HG03439 (cell line): ENCODE results near the gene TRIM17.

ENCODE experiments used
- ATAC-seq: cut with Tn5 transposase; IDR thresholded peaks from one replicate; pipeline ENCODE4 v1.9.1; 2021; ENCODE audit warnings: mild to moderate bottlenecking, moderate library complexity; ENCODE audit not compliant: unreplicated experiment

The TRIM17 gene

GRCh38 chr1:228387321-228387720 lies 29.3 kb downstream of the TRIM17 start:
- no peak for ATAC-seq

GRCh38 chr1:228385232-228385631 lies 31.4 kb downstream of the TRIM17 start:
- no peak for ATAC-seq

- ATAC-seq: no peak
Observed at GRCh38 chr1:228383773-228384172, 32.9 kb downstream of the TRIM17 start.

- ATAC-seq: no peak
Observed at GRCh38 chr1:228381356-228381755, 35.3 kb downstream of the TRIM17 start.

- no peak for ATAC-seq
Observed at GRCh38 chr1:228379666-228380065, 37.0 kb downstream of the TRIM17 start.

DNA sequence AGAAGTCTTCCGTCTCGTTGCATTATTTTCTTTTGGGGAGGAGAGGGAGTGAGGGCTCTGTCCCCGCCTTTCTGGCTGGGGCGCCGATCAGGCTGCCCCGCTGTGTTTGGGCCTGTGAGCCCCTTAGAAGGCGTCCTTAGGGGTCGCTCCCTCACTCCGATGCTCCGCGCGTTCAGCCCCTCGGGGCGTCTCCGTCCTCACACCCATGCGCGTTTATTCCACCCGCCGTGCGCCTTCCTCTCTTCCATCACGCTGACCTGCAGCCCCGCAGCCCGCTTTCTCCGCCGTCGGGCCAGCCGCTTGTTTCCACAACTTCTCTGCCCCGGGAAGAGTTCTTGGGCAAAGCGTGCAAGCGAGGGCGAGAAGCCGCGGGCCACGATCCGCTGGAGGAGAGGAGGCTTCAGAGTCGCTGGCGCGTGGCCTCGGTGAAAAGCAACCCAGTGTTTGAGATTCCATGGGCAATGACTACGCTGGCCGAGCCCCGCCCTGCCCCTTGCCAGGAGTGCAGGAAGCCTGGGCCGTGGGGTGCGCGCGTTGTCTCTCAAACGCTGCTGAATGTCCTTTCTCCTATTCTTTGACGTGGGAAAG lies 37.7 kb downstream of the TRIM17 start:
- no peak for ATAC-seq

DNA sequence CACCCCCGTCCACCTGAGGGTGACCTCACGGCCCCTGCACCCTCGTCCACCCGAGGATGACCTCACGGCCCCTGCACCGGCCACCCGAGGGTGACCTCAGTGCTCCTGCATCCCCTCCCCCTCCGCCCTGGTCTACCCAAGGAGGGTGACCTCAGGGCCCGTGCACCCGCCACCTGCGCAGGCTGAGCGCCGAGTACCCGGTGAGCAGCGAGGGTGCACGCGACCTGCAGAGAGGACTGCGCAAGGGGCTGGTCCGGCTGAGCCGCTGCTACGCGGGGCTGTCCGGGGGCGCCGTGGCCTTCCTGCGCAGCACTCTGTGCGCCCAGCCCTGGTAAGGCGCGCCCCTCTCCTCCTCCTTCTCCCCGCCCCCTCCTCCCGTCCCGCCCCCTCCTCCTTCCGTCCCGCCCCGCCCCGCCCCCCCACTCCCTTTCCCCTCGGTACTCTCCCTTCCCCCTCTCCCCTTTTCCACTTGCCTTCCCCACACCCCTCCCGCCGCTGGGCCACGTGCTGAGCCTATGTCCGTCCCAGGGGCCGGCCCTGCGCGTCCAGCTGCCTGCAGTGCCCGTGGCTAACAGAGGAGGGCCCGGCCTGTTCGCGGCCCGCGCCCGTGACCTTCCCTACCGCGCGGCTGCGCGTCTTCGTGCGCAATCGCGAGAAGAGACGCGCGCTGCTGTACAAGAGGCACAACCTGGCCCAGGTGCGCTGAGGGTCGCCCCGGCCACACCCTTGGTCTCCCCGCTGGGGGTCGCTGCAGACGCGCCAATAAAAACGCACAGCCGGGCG lies 38.4 kb downstream of the TRIM17 start:
- no peak for ATAC-seq

GRCh38 chr1:228377664-228378089 lies 39.0 kb downstream of the TRIM17 start:
- ATAC-seq: no peak

DNA sequence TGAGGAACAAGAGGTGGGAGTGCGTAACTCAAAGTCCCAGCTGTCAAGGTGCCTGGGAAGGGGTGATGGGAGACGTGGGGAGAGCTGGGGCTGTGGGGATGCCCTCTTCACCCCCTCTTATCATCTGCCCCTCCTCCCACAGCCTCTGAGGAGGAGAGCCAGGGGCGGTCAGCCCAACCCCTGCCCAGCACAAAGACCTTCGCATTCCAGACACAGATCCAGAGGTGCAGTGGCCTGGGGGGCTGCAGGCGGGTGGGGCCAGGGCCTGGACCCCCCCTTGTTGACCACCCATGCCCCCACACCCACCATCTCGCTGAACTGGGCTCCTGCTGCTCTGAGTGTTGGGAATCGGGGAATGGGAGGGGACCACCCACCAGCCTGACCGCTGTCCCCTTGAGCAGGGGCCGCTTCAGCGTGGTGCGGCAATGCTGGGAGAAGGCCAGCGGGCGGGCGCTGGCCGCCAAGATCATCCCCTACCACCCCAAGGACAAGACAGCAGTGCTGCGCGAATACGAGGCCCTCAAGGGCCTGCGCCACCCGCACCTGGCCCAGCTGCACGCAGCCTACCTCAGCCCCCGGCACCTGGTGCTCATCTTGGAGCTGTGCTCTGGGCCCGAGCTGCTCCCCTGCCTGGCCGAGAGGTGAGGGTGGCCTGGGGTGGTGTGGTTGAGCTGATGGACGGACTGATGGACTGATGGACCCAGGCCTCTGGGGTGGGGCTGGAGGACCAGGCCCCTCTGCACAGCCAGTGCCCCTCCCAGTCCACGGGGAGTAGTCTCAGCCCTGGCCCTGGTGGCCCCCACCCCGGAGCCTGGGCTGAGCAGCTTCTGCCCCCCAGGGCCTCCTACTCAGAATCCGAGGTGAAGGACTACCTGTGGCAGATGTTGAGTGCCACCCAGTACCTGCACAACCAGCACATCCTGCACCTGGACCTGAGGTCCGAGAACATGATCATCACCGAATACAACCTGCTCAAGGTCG lies 39.7 kb downstream of the TRIM17 start:
- no peak for ATAC-seq

- ATAC-seq: no peak
Observed at GRCh38 chr1:228376262-228376628, 40.4 kb downstream of the TRIM17 start.

GRCh38 chr1:228375578-228376261 lies 40.9 kb downstream of the TRIM17 start:
- ATAC-seq: no peak

DNA sequence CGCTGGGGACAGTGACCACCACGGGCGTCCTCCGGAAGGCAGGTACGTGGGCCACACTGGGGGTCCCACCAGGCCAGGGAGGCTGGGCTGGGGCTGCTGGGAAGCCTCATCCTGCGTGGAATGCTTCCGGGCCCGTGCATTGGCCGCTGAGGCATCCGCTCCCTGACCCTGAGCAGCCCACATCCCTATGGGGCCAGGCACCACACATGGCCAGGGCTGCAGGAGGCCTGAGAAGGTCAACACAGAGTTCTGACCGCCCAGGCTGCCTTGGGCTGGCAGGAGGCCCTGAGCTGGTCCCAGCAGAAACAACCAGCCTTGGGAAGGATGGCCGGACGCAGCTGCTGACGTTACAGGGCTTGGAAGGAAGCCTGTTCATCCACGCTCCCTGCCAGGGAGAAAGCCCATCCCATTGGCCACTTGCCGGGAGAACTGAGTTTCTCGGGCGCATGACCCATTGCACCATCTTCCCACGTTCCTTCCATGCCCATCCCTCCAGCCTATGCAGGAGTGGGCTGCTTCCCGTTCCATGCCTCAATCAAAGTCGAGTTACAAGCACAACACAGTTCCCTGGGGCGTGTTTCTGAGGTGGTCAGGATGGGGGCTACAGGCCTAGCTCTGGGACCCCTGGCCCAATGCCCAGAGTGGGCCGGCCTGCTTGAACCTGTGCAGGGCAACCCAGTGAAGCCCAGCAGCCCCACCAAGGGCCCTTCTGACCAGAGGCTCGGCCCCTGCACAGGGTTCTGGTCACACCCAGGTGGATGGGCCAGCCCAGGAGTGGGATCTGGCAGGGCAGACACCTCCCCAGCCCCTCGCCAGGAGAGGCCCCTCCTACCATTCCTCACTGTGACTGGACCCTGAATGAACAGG lies 41.7 kb downstream of the TRIM17 start:
- no peak for ATAC-seq

DNA sequence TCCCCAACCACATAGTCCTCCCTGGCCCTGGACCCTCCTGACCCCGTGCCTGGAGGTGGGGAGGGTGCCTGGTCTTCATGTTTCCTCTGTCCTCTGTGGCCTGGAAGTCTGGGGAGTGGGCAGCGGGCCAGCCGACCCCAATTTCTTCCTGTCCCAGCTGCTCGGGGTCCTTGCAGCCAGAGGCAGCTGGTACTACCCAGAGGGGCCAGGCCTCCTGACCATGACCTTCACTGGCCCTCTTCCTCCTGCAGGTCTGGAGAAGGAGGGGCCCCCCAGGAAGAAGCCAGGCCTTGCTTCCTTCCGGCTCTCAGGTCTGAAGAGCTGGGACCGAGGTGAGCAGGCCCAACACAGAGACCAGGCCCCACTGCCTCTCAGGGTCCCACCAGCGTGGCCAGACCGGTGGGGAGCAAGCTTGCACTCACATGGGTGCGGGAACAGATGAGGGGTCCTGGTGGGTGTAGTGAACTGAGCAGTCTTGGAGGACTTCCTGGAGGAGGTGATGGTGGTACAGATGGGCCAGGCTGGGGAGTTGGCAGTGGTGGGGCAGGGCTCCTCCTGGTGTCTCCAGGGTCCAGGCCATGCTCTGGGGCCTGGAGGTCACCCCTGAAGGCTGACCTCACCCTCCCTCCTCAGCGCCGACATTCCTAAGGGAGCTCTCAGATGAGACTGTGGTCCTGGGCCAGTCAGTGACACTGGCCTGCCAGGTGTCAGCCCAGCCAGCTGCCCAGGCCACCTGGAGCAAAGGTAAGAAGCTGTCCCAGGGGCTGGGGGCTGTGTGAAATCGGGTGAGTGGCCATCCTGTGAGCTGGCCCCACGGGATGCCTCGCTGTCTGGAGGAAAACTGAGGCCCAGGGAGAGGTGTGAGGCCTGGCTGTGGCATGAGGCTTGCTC lies 42.7 kb downstream of the TRIM17 start:
- ATAC-seq: no peak

DNA sequence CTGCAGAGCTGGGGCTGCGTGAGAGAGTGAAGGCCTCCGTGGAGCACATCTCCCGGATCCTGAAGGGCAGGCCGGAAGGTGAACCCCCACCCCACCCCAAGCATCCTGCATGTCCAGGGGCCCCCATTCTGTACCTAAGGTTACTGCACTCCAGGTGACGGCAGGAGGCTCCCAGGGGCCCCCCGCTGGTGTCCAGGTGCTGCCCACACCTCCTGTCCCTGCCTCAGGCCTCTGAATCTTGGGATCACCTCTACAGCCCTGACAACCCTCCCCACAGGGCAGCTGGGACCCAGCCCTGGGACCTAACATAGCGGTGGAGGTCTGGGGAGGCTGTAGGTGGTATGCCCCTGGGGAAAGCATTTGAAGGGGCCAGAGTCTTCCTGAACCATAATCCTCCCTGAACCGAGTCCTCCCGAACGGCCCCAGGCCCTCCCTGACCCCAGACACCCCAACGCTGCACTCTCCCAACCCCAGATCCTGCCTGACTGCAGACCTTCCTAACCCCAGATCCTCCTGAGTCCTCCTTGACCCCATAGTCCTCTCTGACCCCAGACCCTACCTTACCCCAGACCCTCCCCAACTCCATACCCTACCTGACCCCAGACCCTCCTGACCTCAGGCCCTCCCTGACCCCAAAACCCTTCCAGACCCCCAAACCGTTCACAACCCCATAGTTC lies 43.5 kb downstream of the TRIM17 start:
- no peak for ATAC-seq

GRCh38 chr1:228372183-228373003 lies 44.3 kb downstream of the TRIM17 start:
- no peak for ATAC-seq

DNA sequence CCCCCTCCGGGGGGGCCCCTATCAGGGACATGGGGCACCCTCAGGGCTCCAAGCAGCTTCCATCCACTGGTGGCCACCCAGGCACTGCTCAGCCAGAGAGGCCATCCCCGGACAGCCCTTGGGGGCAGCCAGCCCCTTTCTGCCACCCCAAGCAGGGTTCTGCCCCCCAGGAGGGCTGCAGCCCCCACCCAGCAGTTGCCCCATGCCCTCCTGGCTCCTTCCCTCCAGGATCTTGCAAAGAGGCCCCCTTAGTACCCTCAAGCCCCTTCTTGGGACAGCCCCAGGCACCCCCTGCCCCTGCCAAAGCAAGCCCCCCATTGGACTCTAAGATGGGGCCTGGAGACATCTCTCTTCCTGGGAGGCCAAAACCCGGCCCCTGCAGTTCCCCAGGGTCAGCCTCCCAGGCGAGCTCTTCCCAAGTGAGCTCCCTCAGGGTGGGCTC lies 44.9 kb downstream of the TRIM17 start:
- ATAC-seq: no peak

GRCh38 chr1:228370941-228371740 lies 45.5 kb downstream of the TRIM17 start:
- ATAC-seq: no peak
